Frontal cortex (tissue), 4 donors: ENCODE data around the gene GARIN1A. TPM values are rescaled to one million over a fixed set of nuclear protein-coding genes. Genes with fewer than 3 reads are reported as not detected.
"Not testable (repeated sequence)": the region's sequence is repeated elsewhere in the genome, so short reads cannot be mapped to it uniquely, and the experiment has no call there.

Source experiments
- DNase-seq, 2 donors: peaks; one replicate each; pipeline ENCODE4 v3.0.0; 2012; ENCODE audit warnings: low spot score in 2 of 2
- FAIRE-seq: peaks from 2 replicates; lab custom pipeline; 2012; peaks lifted over from hg19 to GRCh38; lab: Jason Lieb, UNC
- total RNA-seq: library from RNA; depleted of rRNA; stranded (reverse); fragments of >200 nt; gene quantifications from one replicate; pipeline ENCODE4 v1.2.3, GENCODE V29; 2014
- donor health status: control.
- donor health status: control.
- donor health status: control.

GARIN1A gene
- 0.82 TPM for total RNA-seq

- DNase-seq (no peak), FAIRE-seq (no peak)
These were observed at the start of gene GARIN1A for GRCh38 chr7:128671992-128672391. TSS of gene GARIN1A (plus strand) at chr7:128672292. CDS start at chr7:128672398, 106 bp downstream.

- not testable (repeated sequence) for DNase-seq, FAIRE-seq
These were observed 45.0 kb upstream of the GARIN1A start for GRCh38 chr7:128627124-128627523.

- FAIRE-seq, DNase-seq: not testable (repeated sequence)
These were observed 38.2 kb upstream of the GARIN1A start for GRCh38 chr7:128633915-128634314.

GRCh38 chr7:128645206-128645605 is 26.9 kb upstream of the GARIN1A start:
- FAIRE-seq, DNase-seq: not testable (repeated sequence)

GRCh38 chr7:128645844-128646243 is 26.2 kb upstream of the GARIN1A start:
- not testable (repeated sequence) for FAIRE-seq, DNase-seq

- not testable (repeated sequence) for FAIRE-seq, DNase-seq
These were observed 25.2 kb upstream of the GARIN1A start for GRCh38 chr7:128646877-128647276.

- not testable (repeated sequence) for FAIRE-seq, DNase-seq
These were observed 21.0 kb upstream of the GARIN1A start for GRCh38 chr7:128651096-128651495.

GRCh38 chr7:128652606-128653005 is 19.5 kb upstream of the GARIN1A start:
- not testable (repeated sequence) for FAIRE-seq, DNase-seq

- FAIRE-seq = not testable (repeated sequence)
These were observed 18.9 kb upstream of the GARIN1A start for GRCh38 chr7:128653197-128653596.

GRCh38 chr7:128654080-128654479 is 18.0 kb upstream of the GARIN1A start:
- FAIRE-seq, DNase-seq: not testable (repeated sequence)

More at GRCh38 chr7:128653197-128653596, 18.9 kb upstream of the GARIN1A start:
- DNase-seq = not testable (repeated sequence)

- DNase-seq, FAIRE-seq: not testable (repeated sequence)
These were observed 17.6 kb upstream of the GARIN1A start for GRCh38 chr7:128654501-128654900.

GRCh38 chr7:128658428-128658827 is 13.7 kb upstream of the GARIN1A start:
- FAIRE-seq, DNase-seq: not testable (repeated sequence)

- no peak for FAIRE-seq
- DNase-seq = no peak
These were observed 11.5 kb upstream of the GARIN1A start for GRCh38 chr7:128660596-128660995.

- no peak for FAIRE-seq
- no peak for DNase-seq
These were observed 10.6 kb upstream of the GARIN1A start for GRCh38 chr7:128661446-128661845.

GRCh38 chr7:128662091-128662490 is 10.0 kb upstream of the GARIN1A start:
- FAIRE-seq = no peak

GRCh38 chr7:128663223-128663622 is 8.9 kb upstream of the GARIN1A start:
- FAIRE-seq, DNase-seq: not testable (repeated sequence)

More at GRCh38 chr7:128662091-128662490, 10.0 kb upstream of the GARIN1A start:
- DNase-seq = no peak

- FAIRE-seq (no peak), DNase-seq (no peak)
These were observed 7.0 kb upstream of the GARIN1A start for GRCh38 chr7:128665057-128665456.

- no peak for DNase-seq
- peak; percentile 69 for FAIRE-seq
These were observed 5.9 kb upstream of the GARIN1A start for GRCh38 chr7:128666200-128666599.

GRCh38 chr7:128672927-128673517 is 930 bp downstream of the GARIN1A start:
- no peak for DNase-seq
- FAIRE-seq = no peak

GRCh38 chr7:128673571-128673970 is 1.5 kb downstream of the GARIN1A start:
- DNase-seq (no peak), FAIRE-seq (no peak)

- DNase-seq (no peak), FAIRE-seq (no peak)
These were observed 4.6 kb downstream of the GARIN1A start for GRCh38 chr7:128676665-128677064.

GRCh38 chr7:128679920-128680319 is 7.8 kb downstream of the GARIN1A start:
- FAIRE-seq = no peak
- no peak for DNase-seq
